Skeletal muscle satellite cell (primary cell): ENCODE measurements around the gene LHX5.
A peak's percentile ranks its signal among the peaks of the same experiment; 100 is the strongest.

Source experiments
- H3K27me3 ChIP-seq: 2 replicates; pipeline ENCODE4 v1.7.0; 2013; ENCODE audit warnings: low read length; ENCODE audit not compliant: control insufficient read depth, insufficient read depth
- H3K36me3 ChIP-seq: 2 replicates; pipeline ENCODE4 v1.7.0; 2013; ENCODE audit warnings: mild to moderate bottlenecking, control low read depth, low read length; ENCODE audit not compliant: insufficient read depth
- H3K4me1 ChIP-seq: 2 replicates; pipeline ENCODE4 v1.7.0; 2013; ENCODE audit warnings: low read length; ENCODE audit not compliant: control insufficient read depth, insufficient read depth
- H3K4me2 ChIP-seq: 2 replicates; pipeline ENCODE4 v1.7.0; 2013; ENCODE audit warnings: mild to moderate bottlenecking, low read length
- H3K4me3 ChIP-seq: 2 replicates; pipeline ENCODE4 v1.7.0; 2013; ENCODE audit warnings: low read length
- H3K9ac ChIP-seq: 2 replicates; pipeline ENCODE4 v1.7.0; 2013; ENCODE audit warnings: mild to moderate bottlenecking, low read depth, low read length, moderate library complexity
- H3K9me3 ChIP-seq: replicated peaks from 2 replicates; pipeline ENCODE4 v1.7.0; 2013; ENCODE audit warnings: mild to moderate bottlenecking, control low read depth, low read length

LHX5 gene

GRCh38 chr12:113462998-113463745 is 8.5 kb downstream of the LHX5 start:
- no peaks in the 10 kb centered on the region for H3K9me3 ChIP-seq
- no peak overlapping the region for H3K4me3 ChIP-seq
- H3K4me1 ChIP-seq, result peaks cover 10% of the 10 kb centered on the region
- H3K9ac ChIP-seq, result no peak overlapping the region
- peaks cover 74% of the 10 kb centered on the region for H3K27me3 ChIP-seq
- peak overlapping the region; percentile 57 for H3K4me2 ChIP-seq
- no peaks in the 10 kb centered on the region for H3K36me3 ChIP-seq

- H3K9me3 ChIP-seq, result no peaks in the 10 kb centered on the region
- H3K27me3 ChIP-seq, result peaks cover 74% of the 10 kb centered on the region
- no peak overlapping the region for H3K9ac ChIP-seq
- H3K4me2 ChIP-seq, result peak overlapping the region; percentile 62
- peaks cover 4% of the 10 kb centered on the region for H3K4me1 ChIP-seq
- H3K36me3 ChIP-seq, result no peaks in the 10 kb centered on the region
- H3K4me3 ChIP-seq, result peak overlapping the region; percentile 25
Measured at GRCh38 chr12:113462117-113462774, 9.4 kb downstream of the LHX5 start.

GRCh38 chr12:113461666-113462065 is 10.0 kb downstream of the LHX5 start:
- Histone ChIP-seq H3K9me3 (no peaks in the 10 kb centered on the region), H3K4me3 (no peak overlapping the region), H3K27me3 (peaks cover 74% of the 10 kb centered on the region), H3K4me1 (no peaks in the 10 kb centered on the region), H3K4me2 (no peak overlapping the region), H3K36me3 (no peaks in the 10 kb centered on the region), H3K9ac (no peak overlapping the region)

- no peak overlapping the region for H3K4me3 ChIP-seq
- no peaks in the 10 kb centered on the region for H3K9me3 ChIP-seq
- no peaks in the 10 kb centered on the region for H3K36me3 ChIP-seq
- H3K9ac ChIP-seq, result no peak overlapping the region
- no peak overlapping the region for H3K4me2 ChIP-seq
- H3K27me3 ChIP-seq, result peaks cover 63% of the 10 kb centered on the region
- no peaks in the 10 kb centered on the region for H3K4me1 ChIP-seq
Measured at GRCh38 chr12:113459981-113460380, 11.7 kb downstream of the LHX5 start.

GRCh38 chr12:113457710-113458109 is 14.0 kb downstream of the LHX5 start:
- H3K4me1 ChIP-seq, result no peaks in the 10 kb centered on the region
- no peak overlapping the region for H3K4me2 ChIP-seq
- H3K9me3 ChIP-seq, result no peaks in the 10 kb centered on the region
- peaks cover 48% of the 10 kb centered on the region for H3K27me3 ChIP-seq
- H3K4me3 ChIP-seq, result no peak overlapping the region
- H3K36me3 ChIP-seq, result no peaks in the 10 kb centered on the region
- no peak overlapping the region for H3K9ac ChIP-seq

GRCh38 chr12:113457185-113457584 is 14.5 kb downstream of the LHX5 start:
- H3K36me3 ChIP-seq, result no peaks in the 10 kb centered on the region
- H3K27me3 ChIP-seq, result peaks cover 48% of the 10 kb centered on the region
- no peaks in the 10 kb centered on the region for H3K4me1 ChIP-seq
- H3K9me3 ChIP-seq, result no peaks in the 10 kb centered on the region
- no peak overlapping the region for H3K4me2 ChIP-seq
- no peak overlapping the region for H3K4me3 ChIP-seq
- no peak overlapping the region for H3K9ac ChIP-seq

- no peaks in the 10 kb centered on the region for H3K9me3 ChIP-seq
- no peaks in the 10 kb centered on the region for H3K36me3 ChIP-seq
- no peak overlapping the region for H3K4me2 ChIP-seq
- H3K27me3 ChIP-seq, result peaks cover 48% of the 10 kb centered on the region
- H3K9ac ChIP-seq, result no peak overlapping the region
- H3K4me3 ChIP-seq, result no peak overlapping the region
- H3K4me1 ChIP-seq, result no peaks in the 10 kb centered on the region
Measured at GRCh38 chr12:113456761-113457160, 14.9 kb downstream of the LHX5 start.

- Histone ChIP-seq H3K4me1 (no peaks in the 10 kb centered on the region), H3K4me2 (no peak overlapping the region), H3K9ac (no peak overlapping the region), H3K4me3 (no peak overlapping the region), H3K36me3 (no peaks in the 10 kb centered on the region), H3K27me3 (peaks cover 48% of the 10 kb centered on the region), H3K9me3 (no peaks in the 10 kb centered on the region)
Measured at GRCh38 chr12:113456199-113456598, 15.5 kb downstream of the LHX5 start.

GRCh38 chr12:113453330-113453729 is 18.3 kb downstream of the LHX5 start:
- Histone ChIP-seq H3K4me1 (no peaks in the 10 kb centered on the region), H3K36me3 (no peaks in the 10 kb centered on the region), H3K4me2 (no peak overlapping the region), H3K9me3 (no peaks in the 10 kb centered on the region), H3K27me3 (peaks cover 40% of the 10 kb centered on the region), H3K9ac (no peak overlapping the region), H3K4me3 (no peak overlapping the region)

- peaks cover 37% of the 10 kb centered on the region for H3K27me3 ChIP-seq
Measured at GRCh38 chr12:113452458-113452857, 19.2 kb downstream of the LHX5 start.

GRCh38 chr12:113449839-113450238 is 21.8 kb downstream of the LHX5 start:
- Histone ChIP-seq H3K36me3 (no peaks in the 10 kb centered on the region), H3K4me3 (no peak overlapping the region), H3K27me3 (peaks cover 34% of the 10 kb centered on the region), H3K4me1 (no peaks in the 10 kb centered on the region), H3K4me2 (no peak overlapping the region), H3K9me3 (no peaks in the 10 kb centered on the region), H3K9ac (no peak overlapping the region)

More at GRCh38 chr12:113452458-113452857, 19.2 kb downstream of the LHX5 start:
- H3K9ac ChIP-seq, result no peak overlapping the region
- no peak overlapping the region for H3K4me2 ChIP-seq
- H3K36me3 ChIP-seq, result no peaks in the 10 kb centered on the region
- no peak overlapping the region for H3K4me3 ChIP-seq
- no peaks in the 10 kb centered on the region for H3K4me1 ChIP-seq
- no peaks in the 10 kb centered on the region for H3K9me3 ChIP-seq

- Histone ChIP-seq H3K9ac (no peak overlapping the region), H3K4me3 (no peak overlapping the region), H3K9me3 (no peaks in the 10 kb centered on the region), H3K4me2 (no peak overlapping the region), H3K36me3 (no peaks in the 10 kb centered on the region), H3K4me1 (no peaks in the 10 kb centered on the region), H3K27me3 (peaks cover 36% of the 10 kb centered on the region)
Measured at GRCh38 chr12:113449299-113449698, 22.4 kb downstream of the LHX5 start.
